Measurements from ENCODE around the gene FABP1.

Gene FABP1

DNA sequence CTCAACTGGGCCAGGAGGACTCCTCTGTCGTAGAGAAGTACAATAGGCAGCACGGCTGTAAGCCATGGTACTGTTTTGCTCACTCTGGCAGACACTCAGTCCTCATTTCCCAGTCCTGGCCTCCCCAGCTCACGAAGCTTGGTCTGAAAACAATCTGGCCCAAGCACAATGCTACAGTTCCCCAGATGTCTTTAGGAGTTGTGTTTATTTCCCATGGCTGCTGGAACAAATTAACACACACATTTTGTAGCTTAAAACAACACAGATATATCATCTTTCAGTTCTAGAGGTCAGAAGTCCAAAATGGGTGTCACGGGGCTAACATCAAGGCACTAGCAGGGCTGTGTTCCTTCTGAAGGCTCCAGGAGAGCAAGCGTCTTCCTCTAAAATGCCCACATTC, 13.0 kb downstream of the FABP1 start:
- no peak overlapping the region for H3K4me3 ChIP-seq (ENCODE audit: low read length)
- TF ChIP-seq, protein P1, sequence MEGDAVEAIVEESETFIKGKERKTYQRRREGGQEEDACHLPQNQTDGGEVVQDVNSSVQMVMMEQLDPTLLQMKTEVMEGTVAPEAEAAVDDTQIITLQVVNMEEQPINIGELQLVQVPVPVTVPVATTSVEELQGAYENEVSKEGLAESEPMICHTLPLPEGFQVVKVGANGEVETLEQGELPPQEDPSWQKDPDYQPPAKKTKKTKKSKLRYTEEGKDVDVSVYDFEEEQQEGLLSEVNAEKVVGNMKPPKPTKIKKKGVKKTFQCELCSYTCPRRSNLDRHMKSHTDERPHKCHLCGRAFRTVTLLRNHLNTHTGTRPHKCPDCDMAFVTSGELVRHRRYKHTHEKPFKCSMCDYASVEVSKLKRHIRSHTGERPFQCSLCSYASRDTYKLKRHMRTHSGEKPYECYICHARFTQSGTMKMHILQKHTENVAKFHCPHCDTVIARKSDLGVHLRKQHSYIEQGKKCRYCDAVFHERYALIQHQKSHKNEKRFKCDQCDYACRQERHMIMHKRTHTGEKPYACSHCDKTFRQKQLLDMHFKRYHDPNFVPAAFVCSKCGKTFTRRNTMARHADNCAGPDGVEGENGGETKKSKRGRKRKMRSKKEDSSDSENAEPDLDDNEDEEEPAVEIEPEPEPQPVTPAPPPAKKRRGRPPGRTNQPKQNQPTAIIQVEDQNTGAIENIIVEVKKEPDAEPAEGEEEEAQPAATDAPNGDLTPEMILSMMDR (conservative IDR thresholded peaks at IDR 0.05; ENCODE audit: low read length) = no peak
- no peak for DNase-seq (ENCODE audit: low read depth)

DNA sequence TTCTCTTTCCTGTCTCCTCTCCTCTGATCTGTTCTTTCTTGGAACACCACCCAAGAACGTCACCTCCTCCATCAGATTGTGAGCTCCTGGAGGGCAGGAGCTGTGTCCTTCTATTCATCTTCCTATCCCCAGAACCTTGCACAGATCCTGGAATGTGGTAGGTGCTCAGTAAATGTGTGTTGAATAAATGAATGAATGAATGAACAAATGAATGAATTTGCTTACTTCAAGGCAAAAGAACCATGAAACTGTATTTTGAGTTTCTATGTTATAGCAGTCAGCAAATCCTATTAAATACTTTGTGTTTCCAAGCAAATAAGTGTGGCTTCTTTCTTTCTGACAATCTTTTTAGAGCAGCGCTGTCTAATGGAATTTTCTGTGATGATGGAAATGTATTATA, 14.8 kb downstream of the FABP1 start:
- no peak for DNase-seq (ENCODE audit: low read depth)
- H3K4me3 ChIP-seq (ENCODE audit: low read length) = no peak overlapping the region
- TF ChIP-seq, protein P1 (conservative IDR thresholded peaks at IDR 0.05; ENCODE audit: low read length) = no peak

DNA sequence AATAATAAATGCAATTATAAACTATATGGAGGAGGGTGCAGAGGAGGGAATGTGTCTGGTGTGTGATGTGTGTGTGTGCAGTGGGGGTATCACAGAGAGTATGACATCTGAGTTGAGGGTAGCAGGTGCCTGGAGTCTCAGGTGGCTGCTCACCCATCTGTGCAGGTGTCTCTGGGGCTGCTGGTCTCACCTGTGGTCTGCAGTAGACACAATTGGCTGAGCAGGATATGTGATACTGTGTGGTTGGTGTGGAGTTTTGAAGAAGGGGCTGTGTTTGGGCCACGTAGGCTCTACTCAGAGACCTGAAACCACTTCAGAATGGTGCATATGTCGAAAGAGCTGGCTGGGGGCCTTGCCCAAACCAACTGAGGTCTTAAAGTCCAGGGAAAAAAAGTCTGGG, 17.0 kb downstream of the FABP1 start:
- no peak for DNase-seq (ENCODE audit: low read depth)
- TF ChIP-seq, protein P1 (conservative IDR thresholded peaks at IDR 0.05; ENCODE audit: low read length) = no peak
- no peak overlapping the region for H3K4me3 ChIP-seq (ENCODE audit: low read length)

DNA sequence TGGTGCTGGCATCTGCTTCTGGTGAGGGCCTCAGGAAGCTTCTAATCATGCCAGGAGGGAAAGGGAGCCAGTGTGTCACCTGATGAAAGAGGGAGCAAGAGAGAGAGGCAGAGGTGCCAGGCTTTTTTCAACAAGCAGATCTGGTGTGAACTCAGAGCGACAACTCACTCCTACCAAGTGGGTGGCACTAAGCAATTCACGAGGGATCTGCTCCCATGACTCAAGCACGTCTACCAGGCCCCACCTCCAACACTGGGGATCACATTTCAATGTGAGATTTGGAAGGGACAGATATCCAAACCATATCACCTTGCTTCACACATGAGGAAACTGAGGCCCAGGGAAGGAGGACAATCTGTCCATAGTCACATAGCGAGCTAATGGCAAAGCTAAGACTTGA, 19.1 kb downstream of the FABP1 start:
- TF ChIP-seq, protein P1 (conservative IDR thresholded peaks at IDR 0.05; ENCODE audit: low read length) = no peak
- DNase-seq (ENCODE audit: low read depth) = no peak
- no peak overlapping the region for H3K4me3 ChIP-seq (ENCODE audit: low read length)

DNA sequence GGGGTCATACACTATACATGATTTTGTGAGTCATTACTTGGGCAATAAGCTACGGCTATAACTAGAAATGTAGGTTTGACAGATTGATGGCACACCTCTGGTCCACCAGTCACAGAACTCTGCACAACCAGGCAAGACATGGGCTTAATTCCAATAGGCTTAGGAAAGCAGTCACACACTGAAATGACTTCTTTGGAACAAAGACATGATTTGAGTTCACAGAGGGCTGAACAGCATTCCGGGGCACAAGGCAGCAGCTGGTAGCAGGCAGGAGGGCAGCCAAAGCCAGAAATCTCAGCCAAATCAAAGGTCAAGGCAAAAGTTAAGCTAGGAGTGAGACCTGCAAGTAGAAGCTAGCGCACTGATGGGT, 27.4 kb downstream of the FABP1 start:
- H3K4me3 ChIP-seq (ENCODE audit: low read length) = no peak overlapping the region
- TF ChIP-seq, protein P1 (conservative IDR thresholded peaks at IDR 0.05; ENCODE audit: low read length) = no peak

DNA sequence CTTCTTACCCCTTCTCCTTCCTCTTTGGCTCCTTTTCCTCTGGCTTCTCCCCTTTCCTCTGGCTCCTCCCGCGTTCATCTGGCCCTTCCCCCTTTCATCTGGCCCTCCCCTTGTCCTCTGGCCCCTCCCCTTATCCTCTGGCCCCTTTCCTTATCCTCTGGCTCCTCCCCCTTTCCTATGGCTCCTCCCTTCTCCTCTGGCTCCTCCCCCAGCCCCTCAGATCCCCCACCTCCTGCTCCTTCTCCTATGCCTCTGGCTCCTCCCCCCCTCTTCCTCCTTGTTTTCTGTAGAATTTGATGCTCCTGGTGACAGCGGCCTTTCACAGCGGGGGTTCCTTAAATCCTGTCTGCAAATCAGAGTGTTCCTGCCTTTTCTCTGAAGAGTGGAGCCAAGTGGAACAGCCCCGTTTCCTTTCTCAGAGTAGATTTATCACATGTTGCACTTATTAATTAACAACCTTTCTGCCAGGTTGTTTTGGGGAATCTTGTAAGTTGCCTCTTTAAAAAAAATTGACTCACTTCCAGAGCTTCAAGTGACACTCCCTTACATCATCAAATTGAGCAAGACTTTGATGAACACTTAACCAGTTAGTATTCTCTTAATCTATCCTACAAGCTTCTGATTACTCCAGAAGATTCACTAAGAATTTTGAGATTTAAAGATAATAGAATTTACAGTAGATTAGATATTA, 27.9 kb downstream of the FABP1 start:
- TF ChIP-seq, protein P1 (conservative IDR thresholded peaks at IDR 0.05; ENCODE audit: low read length) = no peak
- H3K4me3 ChIP-seq (ENCODE audit: low read length) = no peak overlapping the region
- peak; percentile 34 for DNase-seq (ENCODE audit: low read depth)

More for the DNA sequence above, 27.4 kb downstream of the FABP1 start:
- DNase-seq (ENCODE audit: low read depth) = no peak

DNA sequence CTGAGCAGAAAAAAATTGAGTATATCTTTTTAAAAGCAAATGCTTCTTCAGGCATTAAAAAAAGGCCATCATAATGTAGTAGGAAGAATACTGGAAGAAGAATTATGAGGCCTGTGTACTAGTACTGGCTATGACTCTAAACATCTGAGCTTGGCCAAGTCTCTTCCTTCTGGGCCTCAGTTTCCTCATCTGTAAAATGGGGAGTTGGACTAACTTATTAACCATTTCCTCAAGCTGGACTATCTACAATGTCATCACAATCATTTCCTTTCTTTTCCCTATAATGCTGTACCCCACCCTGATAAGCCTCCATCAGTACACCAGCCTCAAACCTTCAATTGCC, 29.3 kb downstream of the FABP1 start:
- H3K4me3 ChIP-seq (ENCODE audit: low read length) = no peak overlapping the region
- no peak for DNase-seq (ENCODE audit: low read depth)
- TF ChIP-seq, protein P1 (conservative IDR thresholded peaks at IDR 0.05; ENCODE audit: low read length) = no peak
